HL-60 (cell line): ENCODE data around the gene TSEN2.
"Not testable (repeated sequence)": the region's sequence is repeated elsewhere in the genome, so short reads cannot be mapped to it uniquely, and the experiment has no call there.

ENCODE experiments used
- DNase-seq, 2 experiments: peaks; one replicate each; pipeline ENCODE4 v3.0.0-alpha.2; 2010 to 2020; ENCODE audit warnings: low read depth in 1 of 2, low spot score in 1 of 2
- H3K27ac ChIP-seq: fragments of 250-450 bp; sonication (Bioruptor Pico); replicated peaks from 2 replicates; pipeline ENCODE4 v1.5.1; 2020; ENCODE audit warnings: mild to moderate bottlenecking, moderate library complexity
- H3K27me3 ChIP-seq: fragments of 250-450 bp; sonication (Bioruptor Pico); 2 replicates; pipeline ENCODE4 v1.5.1; 2021; ENCODE audit warnings: mild to moderate bottlenecking, moderate library complexity; ENCODE audit not compliant: insufficient read depth, poor library complexity, severe bottlenecking
- H3K4me3 ChIP-seq: replicated peaks from 2 replicates; pipeline ENCODE4 v1.5.1; 2011; ENCODE audit warnings: mild to moderate bottlenecking, control low read depth, low read length; ENCODE audit not compliant: insufficient read depth
- CTCF ChIP-seq: IDR thresholded peaks from one replicate; pipeline ENCODE4 v1.5.1; 2011; ENCODE audit warnings: low read length, control low read depth, inconsistent platforms; ENCODE audit not compliant: insufficient read depth
- GABPA ChIP-seq: IDR thresholded peaks from 2 replicates; pipeline ENCODE4 v1.6.1; 2012; ENCODE audit warnings: low read depth
- POLR2AphosphoS5 ChIP-seq: IDR thresholded peaks from 2 replicates; pipeline ENCODE4 v1.6.1; 2012; ENCODE audit warnings: low read depth
- REST ChIP-seq: IDR thresholded peaks from 2 replicates; pipeline ENCODE4 v1.6.1; 2012; ENCODE audit warnings: low read depth; ENCODE audit not compliant: insufficient replicate concordance
- SPI1 ChIP-seq: IDR thresholded peaks from 2 replicates; pipeline ENCODE4 v1.6.1; 2012; ENCODE audit warnings: low read depth, mild to moderate bottlenecking, borderline replicate concordance

TSEN2 gene

GRCh38 chr3:12541625-12542024 lies 57.3 kb downstream of the TSEN2 start:
- Histone ChIP-seq H3K27me3 (no peaks in the 10 kb centered on the region), H3K27ac (no peak overlapping the region), H3K4me3 (no peak overlapping the region)
- TF ChIP-seq POLR2AphosphoS5 (no peak), CTCF (no peak), GABPA (no peak), SPI1 (no peak), REST (no peak)
- no peak for DNase-seq

DNA sequence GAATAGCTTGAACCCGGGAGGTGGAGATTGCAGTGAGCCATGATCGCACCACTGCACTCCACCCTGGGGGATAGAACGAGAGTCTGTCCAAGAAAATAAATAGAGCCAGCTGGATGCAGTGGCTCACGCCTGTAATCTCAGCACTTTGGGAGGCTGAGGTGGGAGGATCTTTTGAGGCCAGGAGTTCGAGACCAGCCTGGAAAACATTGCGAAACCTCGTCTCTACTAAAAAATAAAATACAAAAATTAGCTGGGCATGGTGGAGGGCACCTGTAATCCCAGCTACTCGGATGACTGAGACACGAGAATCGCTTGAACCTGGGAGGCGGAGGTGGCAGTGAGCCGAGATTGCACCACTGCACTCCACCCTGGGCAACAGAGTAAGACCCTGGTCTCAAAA lies 59.2 kb downstream of the TSEN2 start:
- not testable (repeated sequence) for H3K27me3 ChIP-seq, DNase-seq, H3K27ac ChIP-seq, H3K4me3 ChIP-seq

GRCh38 chr3:12544652-12545472 lies 60.6 kb downstream of the TSEN2 start:
- H3K27me3 ChIP-seq = no peaks in the 10 kb centered on the region
- H3K4me3 ChIP-seq = no peak overlapping the region
- TF ChIP-seq POLR2AphosphoS5 (no peak), REST (no peak), SPI1 (no peak), GABPA (no peak), CTCF (no peak)
- no peak overlapping the region for H3K27ac ChIP-seq
- DNase-seq = no peak

- peak; percentile 24; the same call in 1 of the 2 replicates for TF ChIP-seq POLR2AphosphoS5
- TF ChIP-seq GABPA = no peak
- Histone ChIP-seq H3K4me3 (no peak within 1 kb of the TSS), H3K27ac (no peak within 1 kb of the TSS), H3K27me3 (no peaks in the 10 kb centered on the region)
- DNase-seq = no peak
Measured at GRCh38 chr3:12545473-12545791, 61.2 kb downstream of the TSEN2 start, which contains the start of gene MKRN2OS. Gene MKRN2OS, minus strand, starts transcription at chr3:12545499. Its CDS starts 35 bp downstream, at chr3:12545464.
